ENCODE data around the gene C2orf15.
"Not testable (repeated sequence)": the region's sequence is repeated elsewhere in the genome, so short reads cannot be mapped to it uniquely, and the experiment has no call there.

C2orf15 gene, protein sequence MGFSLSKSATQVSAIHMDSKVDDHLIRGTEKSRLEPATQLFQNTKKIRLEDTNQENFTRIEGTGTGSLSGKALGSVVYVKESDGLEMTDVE

DNA sequence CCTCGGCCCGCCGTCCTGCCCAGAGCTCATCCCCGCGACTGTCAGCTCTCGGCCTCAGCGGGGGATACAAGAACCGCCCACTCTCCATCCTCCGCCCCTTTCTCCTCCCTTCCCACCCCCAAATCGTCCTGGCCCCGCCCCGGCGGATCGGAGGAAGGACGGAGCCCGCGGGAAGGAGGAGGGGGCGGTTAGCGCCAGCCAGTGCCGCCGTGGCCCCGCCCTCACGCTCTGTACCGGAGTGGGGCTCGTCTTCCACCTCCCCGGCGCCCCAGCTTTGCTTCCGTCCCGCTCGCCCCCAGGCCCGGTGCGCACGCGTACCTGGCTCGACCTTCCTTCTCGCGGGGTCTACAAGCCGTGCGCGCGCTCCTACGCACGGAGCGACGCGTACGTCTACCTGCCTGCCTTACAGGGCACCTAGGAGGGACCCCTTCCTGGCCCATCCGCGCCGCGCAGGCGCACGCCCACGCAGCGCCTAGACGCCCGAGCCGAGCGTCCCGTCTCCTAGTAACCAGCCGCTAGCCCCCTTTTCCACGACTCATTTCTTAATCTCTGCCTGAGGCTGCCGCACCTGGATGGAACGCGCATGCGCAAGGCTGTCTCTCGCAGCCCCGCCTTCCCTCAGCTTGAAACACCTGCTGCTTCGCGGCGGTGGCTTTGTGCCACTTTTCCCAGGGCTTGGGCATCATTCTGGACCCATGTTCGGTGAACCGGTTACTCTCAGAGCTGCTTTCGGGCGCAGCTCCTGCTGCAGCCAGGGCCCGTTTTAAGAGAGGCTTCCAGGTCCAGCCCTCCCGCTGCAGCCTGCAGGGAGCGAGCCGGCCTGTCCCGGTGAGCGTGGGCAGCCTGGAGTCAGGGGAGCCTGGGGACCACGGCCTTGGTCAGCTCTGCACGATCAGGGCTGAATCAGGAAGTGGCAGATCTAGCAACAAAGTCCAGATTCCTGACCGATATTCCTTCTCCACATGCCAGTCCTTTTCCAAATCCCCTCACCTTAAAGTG, at the start of gene C2orf15:
Gene C2orf15, plus strand, starts transcription at position 598 of the 999 bp plus-strand sequence. CDS start 8,852 bp downstream, outside the sequence.
- H3K27ac Mint-ChIP-seq = peak within 1 kb of the TSS; percentile 89

DNA sequence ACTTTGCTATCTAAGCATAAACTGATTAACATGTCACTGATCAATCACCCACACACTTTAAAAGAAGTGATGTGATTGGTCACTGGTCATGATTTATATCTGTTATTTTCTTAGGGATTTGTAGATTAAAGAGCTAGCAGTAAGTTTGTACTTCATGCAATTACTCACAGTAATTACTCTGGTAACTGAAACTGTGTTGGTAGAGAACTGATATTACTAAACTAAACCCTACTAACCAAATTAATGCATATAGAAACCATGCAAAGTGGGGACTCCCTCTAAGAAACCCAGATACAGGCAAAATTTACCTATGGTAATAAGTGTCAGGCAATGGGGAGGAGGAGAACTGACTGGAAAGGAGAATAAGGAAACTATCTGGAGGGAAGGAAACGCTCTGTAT, 44.8 kb upstream of the C2orf15 start:
- H3K27me3 Mint-ChIP-seq = no peaks in the 10 kb centered on the region
- H3K9me3 Mint-ChIP-seq = peaks cover 10% of the 10 kb centered on the region
- no peak overlapping the region for H3K27ac Mint-ChIP-seq
- no peaks in the 10 kb centered on the region for H3K36me3 Mint-ChIP-seq (ENCODE audit: low read depth)
- no peak overlapping the region for H3K4me3 Mint-ChIP-seq
- H3K4me1 Mint-ChIP-seq (ENCODE audit: low read depth) = peaks cover 6% of the 10 kb centered on the region

More for the DNA sequence above, at the start of gene C2orf15:
- peaks cover 11% of the 10 kb centered on the region for H3K36me3 Mint-ChIP-seq (ENCODE audit: low read depth)
- H3K9me3 Mint-ChIP-seq = peaks cover 5% of the 10 kb centered on the region
- peaks cover 36% of the 10 kb centered on the region for H3K4me1 Mint-ChIP-seq (ENCODE audit: low read depth)
- no peaks in the 10 kb centered on the region for H3K27me3 Mint-ChIP-seq
- H3K4me3 Mint-ChIP-seq = peak within 1 kb of the TSS; percentile 97

DNA sequence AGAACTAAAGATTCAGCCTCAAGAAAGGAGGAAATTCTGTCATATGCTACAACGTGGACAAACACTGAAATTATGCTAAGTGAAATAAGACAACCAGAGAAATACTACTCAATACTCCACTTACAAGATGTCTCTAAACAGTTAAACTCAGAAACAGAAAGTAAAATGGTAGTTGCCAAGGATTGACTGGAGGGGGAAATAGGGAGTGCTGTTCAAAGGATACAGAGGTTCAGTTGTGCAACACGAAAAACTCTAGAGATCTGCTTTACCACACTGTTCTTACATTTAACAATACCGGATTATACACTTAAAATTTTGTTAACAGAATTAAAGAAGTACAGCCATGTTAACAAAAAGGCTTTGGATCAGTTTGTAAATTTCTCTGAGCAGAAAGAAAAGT, 39.8 kb upstream of the C2orf15 start:
- H3K9me3 Mint-ChIP-seq = no peaks in the 10 kb centered on the region
- no peak overlapping the region for H3K4me3 Mint-ChIP-seq
- H3K4me1 Mint-ChIP-seq (ENCODE audit: low read depth) = peaks cover under 1% of the 10 kb centered on the region
- H3K27me3 Mint-ChIP-seq = no peaks in the 10 kb centered on the region
- no peak overlapping the region for H3K27ac Mint-ChIP-seq
- peaks cover 4% of the 10 kb centered on the region for H3K36me3 Mint-ChIP-seq (ENCODE audit: low read depth)

DNA sequence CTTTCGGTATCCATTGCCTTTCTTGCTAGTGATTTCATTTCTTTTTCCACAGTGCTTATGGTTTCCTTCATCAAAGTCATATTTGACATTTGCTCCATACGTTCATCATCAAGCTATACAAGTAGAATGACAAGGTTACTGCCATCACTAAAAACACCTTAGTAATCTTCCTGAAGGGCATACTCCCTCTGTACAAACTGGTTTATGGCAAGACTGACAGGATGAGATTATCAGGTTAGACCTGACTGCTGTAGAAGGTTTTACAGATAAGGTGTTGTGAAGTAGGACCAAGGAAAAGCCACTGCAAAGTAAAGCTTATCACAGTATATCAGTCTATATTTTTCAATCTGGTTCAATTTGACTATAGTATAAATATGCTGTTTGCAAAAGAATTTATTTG, 37.5 kb upstream of the C2orf15 start:
- Mint-ChIP-seq H3K4me1 (ENCODE audit: low read depth) (no peaks in the 10 kb centered on the region), H3K4me3 (no peak overlapping the region), H3K27ac (no peak overlapping the region), H3K9me3 (no peaks in the 10 kb centered on the region), H3K27me3 (no peaks in the 10 kb centered on the region), H3K36me3 (ENCODE audit: low read depth) (peaks cover 4% of the 10 kb centered on the region)

DNA sequence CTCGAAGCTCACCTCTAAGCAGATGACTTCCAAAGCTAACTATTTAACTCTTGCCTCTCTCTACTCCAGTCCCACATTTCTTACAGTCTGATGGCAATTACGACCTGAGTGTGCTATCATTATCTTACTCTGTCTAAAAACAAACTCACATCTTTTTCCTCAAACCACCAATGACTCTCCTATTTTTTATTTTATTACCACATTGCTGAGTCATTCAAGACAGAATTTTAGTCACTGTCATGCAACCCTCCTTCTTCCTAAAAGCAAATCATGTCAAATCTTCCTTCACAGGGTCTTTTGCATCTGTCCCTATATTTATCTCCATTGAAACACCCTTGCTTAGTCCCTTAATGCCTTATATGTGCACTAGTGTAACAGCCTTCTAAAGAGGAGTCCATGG, 34.6 kb upstream of the C2orf15 start:
- Mint-ChIP-seq H3K4me1 (ENCODE audit: low read depth) (no peaks in the 10 kb centered on the region), H3K9me3 (no peaks in the 10 kb centered on the region), H3K27me3 (no peaks in the 10 kb centered on the region), H3K27ac (no peak overlapping the region), H3K4me3 (no peak overlapping the region), H3K36me3 (ENCODE audit: low read depth) (peaks cover 4% of the 10 kb centered on the region)

DNA sequence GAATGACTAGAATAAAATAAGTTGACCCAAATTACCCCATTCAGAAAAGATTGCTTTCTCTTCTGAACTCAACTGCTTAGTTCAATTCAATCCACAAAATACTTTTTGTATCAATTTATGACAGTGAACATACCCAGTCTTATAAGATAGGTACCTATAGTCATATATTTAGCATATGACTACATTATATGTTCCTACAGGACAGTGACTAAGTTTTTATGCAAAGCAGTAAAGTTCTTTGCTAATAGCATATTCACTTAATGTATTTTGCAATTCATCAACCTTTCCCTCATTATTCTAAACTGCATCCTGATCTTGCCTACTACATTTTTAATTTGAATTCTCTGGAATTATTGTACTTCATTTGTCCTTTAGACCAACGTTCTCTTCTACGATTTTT, 30.3 kb upstream of the C2orf15 start:
- no peak overlapping the region for H3K4me3 Mint-ChIP-seq
- H3K4me1 Mint-ChIP-seq (ENCODE audit: low read depth) = no peaks in the 10 kb centered on the region
- no peak overlapping the region for H3K27ac Mint-ChIP-seq

DNA sequence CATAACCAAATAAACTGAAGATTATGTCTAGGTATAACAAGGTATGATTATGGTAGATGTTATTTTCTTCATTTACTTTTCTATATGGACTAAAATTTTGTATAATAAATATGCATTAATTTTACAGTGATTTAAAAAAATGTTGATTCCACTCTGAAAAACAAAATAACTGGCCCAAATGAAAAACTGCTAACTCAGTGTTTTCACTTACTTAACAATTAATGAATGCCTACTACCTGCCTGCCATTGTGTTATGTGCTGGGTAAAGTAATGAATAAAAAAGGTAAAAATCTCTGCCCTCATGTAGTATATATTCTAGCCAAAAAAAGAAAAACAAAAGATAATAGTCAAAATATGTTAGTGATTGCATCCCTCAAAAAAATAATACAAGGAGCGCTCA, 29.6 kb upstream of the C2orf15 start:
- no peaks in the 10 kb centered on the region for H3K9me3 Mint-ChIP-seq
- H3K4me3 Mint-ChIP-seq = no peak overlapping the region
- H3K27ac Mint-ChIP-seq = no peak overlapping the region
- no peaks in the 10 kb centered on the region for H3K27me3 Mint-ChIP-seq
- H3K36me3 Mint-ChIP-seq (ENCODE audit: low read depth) = no peaks in the 10 kb centered on the region
- H3K4me1 Mint-ChIP-seq (ENCODE audit: low read depth) = no peaks in the 10 kb centered on the region

More for the DNA sequence above, 30.3 kb upstream of the C2orf15 start:
- no peaks in the 10 kb centered on the region for H3K27me3 Mint-ChIP-seq
- H3K9me3 Mint-ChIP-seq = no peaks in the 10 kb centered on the region
- H3K36me3 Mint-ChIP-seq (ENCODE audit: low read depth) = no peaks in the 10 kb centered on the region

DNA sequence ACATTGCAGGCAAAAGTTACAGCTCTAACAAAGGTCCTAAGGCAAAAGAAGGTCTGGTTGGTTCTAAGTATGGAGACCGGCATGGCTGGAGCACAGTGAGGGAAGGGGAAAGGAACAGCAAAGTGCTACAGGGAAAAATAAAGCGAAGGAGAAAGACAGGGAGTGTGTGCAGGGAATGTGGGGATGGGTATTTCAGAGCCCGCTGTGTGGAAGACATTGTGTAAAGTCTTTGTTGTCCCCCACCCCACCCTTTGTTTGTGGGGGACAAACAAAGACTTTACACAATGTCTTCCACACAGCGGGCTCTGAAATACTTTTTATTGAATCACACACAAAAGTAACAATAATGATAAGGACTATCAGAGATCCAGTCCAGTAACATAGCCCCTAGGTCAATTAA, 28.9 kb upstream of the C2orf15 start:
- H3K9me3 Mint-ChIP-seq = no peaks in the 10 kb centered on the region
- H3K27ac Mint-ChIP-seq = no peak overlapping the region
- H3K27me3 Mint-ChIP-seq = no peaks in the 10 kb centered on the region
- H3K36me3 Mint-ChIP-seq (ENCODE audit: low read depth) = no peaks in the 10 kb centered on the region
- no peaks in the 10 kb centered on the region for H3K4me1 Mint-ChIP-seq (ENCODE audit: low read depth)
- H3K4me3 Mint-ChIP-seq = no peak overlapping the region

DNA sequence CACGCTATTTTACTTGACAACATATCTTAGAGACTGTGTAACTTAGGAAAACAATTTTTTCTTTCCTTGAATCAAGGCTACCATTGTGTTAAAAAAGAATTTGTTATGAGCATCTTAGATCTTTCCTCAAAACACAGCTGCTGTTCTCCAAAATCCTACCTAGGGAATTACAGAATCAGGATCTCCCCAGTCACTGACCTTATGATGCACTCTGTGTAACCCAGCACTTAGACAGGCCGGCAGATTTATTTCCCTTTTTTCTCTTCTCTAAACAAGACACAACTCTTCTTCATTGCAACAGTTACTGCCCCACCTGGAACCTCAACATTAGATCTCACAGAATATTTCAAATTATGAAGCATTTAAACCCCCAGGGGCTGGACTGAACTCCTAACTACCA, 13.5 kb upstream of the C2orf15 start:
- Mint-ChIP-seq H3K4me1 (ENCODE audit: low read depth) (no peaks in the 10 kb centered on the region), H3K4me3 (no peak overlapping the region), H3K27me3 (no peaks in the 10 kb centered on the region), H3K36me3 (ENCODE audit: low read depth) (peaks cover 50% of the 10 kb centered on the region), H3K9me3 (peaks cover 33% of the 10 kb centered on the region), H3K27ac (no peak overlapping the region)

DNA sequence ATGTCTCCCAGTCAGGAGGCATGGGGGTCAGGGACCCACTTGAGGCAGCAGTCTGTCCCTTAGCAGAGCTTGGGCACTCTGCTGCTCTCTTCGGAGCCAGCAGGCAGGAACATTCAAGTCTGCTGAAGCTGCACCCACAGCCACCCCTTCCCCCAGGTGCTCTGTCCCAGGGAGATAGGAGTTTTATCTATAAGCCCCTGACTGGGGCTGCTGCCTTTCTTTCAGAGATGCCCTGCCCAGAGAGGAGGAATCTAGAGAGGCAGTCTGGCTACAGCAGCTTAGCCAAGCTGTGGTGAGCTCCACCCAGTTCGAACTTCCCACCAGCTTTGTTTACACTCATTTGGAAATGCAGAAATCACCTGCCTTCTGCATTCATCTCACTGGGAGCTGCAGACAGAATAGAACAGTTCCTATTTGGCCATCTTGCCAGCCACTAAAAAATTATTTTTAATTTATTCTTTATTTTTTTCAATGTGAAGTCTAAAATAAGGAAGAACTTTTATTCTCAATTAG, 6.4 kb upstream of the C2orf15 start:
- H3K27me3 Mint-ChIP-seq, H3K27ac Mint-ChIP-seq, H3K4me3 Mint-ChIP-seq: not testable (repeated sequence)
- Mint-ChIP-seq H3K4me1 (ENCODE audit: low read depth) (peaks cover 14% of the 10 kb centered on the region), H3K9me3 (peaks cover 27% of the 10 kb centered on the region), H3K36me3 (ENCODE audit: low read depth) (peaks cover 24% of the 10 kb centered on the region)

DNA sequence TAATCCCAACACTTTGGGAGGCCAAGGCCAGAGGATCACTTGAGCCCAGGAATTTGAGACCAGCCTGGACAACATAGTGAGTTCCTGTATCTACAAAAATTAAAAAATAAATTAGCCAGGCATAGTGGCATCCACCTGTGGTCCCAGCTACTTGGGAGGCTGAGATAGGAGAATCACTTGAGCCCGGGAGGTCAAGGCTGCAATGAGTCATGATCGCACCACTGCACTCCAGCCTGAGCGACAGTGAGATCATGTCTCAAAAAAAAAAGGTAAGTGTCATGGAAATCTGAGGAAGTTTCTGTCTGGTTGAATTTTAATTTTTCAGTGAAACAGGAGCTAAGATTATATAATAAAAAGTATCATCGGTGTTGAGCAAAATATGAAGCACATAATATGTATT, 2.5 kb upstream of the C2orf15 start:
- H3K4me3 Mint-ChIP-seq = no peak overlapping the region
- H3K27me3 Mint-ChIP-seq = no peaks in the 10 kb centered on the region
- peaks cover 21% of the 10 kb centered on the region for H3K36me3 Mint-ChIP-seq (ENCODE audit: low read depth)
- H3K4me1 Mint-ChIP-seq (ENCODE audit: low read depth) = peaks cover 36% of the 10 kb centered on the region
- no peak overlapping the region for H3K27ac Mint-ChIP-seq
- H3K9me3 Mint-ChIP-seq = peaks cover 11% of the 10 kb centered on the region

DNA sequence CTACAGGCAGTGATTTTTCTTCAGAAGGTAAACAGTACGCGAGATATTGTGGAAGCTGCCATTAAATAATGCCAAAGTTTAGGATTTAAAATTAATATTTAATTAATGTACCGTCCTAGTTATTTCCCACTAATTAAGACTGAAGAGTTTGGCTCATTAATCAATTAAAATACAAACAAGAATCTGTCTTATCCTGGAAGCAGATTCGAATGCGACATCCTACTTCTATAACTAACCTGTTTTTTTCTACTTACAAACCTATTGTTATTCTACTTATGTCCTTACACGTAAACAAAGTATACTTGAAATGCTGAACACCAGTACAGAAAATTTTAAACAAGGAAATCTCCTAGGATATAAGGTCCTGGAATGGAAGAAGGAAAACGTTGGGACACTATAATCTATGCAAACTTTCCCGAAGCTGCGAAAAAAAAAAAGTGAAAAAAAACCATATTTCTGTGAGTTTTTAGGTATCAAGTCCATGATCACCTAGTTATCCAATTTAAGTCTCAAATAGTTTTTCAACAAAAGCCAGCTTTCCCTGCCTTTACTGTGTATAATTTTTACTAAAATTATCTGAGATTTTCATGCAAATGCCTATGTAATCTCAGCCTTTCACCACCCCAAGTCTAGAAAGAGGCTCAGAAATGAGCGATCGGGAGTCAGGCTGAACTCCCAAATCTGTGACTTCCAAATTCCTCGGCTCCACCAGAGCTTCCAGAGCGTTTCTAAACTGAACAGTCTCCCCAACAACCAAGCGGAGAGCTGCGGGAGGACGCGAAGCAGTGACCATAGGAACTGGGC, 1.2 kb upstream of the C2orf15 start:
- Mint-ChIP-seq H3K9me3 (peaks cover 5% of the 10 kb centered on the region), H3K27me3 (no peaks in the 10 kb centered on the region), H3K4me3 (peak overlapping the region; percentile 97), H3K36me3 (ENCODE audit: low read depth) (peaks cover 11% of the 10 kb centered on the region), H3K4me1 (ENCODE audit: low read depth) (peaks cover 36% of the 10 kb centered on the region), H3K27ac (peak overlapping the region; percentile 89)

DNA sequence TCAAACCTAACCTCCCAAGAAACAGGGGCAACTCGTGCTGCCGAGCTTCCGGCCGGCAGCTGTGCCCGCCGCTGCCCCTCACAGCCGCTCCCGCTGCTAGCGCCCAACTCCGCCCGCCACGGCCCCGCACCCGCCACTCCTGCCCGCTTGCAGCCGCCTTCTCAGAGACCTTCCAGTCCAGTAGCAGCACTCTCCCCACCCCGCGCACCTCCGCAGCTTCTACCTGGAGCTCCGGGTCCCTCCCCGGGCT, 722 bp upstream of the C2orf15 start:
- no peaks in the 10 kb centered on the region for H3K27me3 Mint-ChIP-seq
- H3K9me3 Mint-ChIP-seq = peaks cover 5% of the 10 kb centered on the region
- peaks cover 11% of the 10 kb centered on the region for H3K36me3 Mint-ChIP-seq (ENCODE audit: low read depth)
- H3K4me3 Mint-ChIP-seq = peak overlapping the region; percentile 97
- H3K27ac Mint-ChIP-seq = peak overlapping the region; percentile 89
- peaks cover 36% of the 10 kb centered on the region for H3K4me1 Mint-ChIP-seq (ENCODE audit: low read depth)

DNA sequence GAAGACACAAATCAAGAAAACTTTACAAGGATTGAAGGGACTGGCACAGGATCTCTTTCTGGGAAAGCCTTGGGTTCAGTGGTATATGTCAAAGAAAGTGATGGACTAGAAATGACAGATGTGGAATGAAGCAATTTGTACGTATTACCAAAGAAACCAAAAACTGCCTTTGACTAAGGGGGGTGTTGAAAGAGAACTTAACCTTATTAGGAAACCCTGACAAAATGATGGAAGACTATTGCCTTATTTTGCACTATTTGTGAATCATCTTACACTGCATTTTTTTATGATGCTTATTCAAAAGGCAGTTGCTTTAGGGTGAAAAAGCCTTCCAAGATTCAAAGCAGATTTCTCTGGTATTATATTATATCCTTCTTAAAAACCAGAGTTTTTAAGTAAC, 9.2 kb downstream of the C2orf15 start:
- Mint-ChIP-seq H3K4me3 (no peak overlapping the region), H3K4me1 (ENCODE audit: low read depth) (peaks cover 12% of the 10 kb centered on the region), H3K9me3 (no peaks in the 10 kb centered on the region)

More for the DNA sequence above, 9.2 kb downstream of the C2orf15 start:
- no peak overlapping the region for H3K27ac Mint-ChIP-seq
- H3K27me3 Mint-ChIP-seq = no peaks in the 10 kb centered on the region
- peaks cover 5% of the 10 kb centered on the region for H3K36me3 Mint-ChIP-seq (ENCODE audit: low read depth)
